OCI-LY3 (cell line): ENCODE measurements around the gene PFKFB3.

Experiments used
- CTCF ChIP-seq: fragments of 200-600, 300-600 bp; sonication (generic); IDR thresholded peaks from 2 replicates; pipeline ENCODE4 v1.5.1; 2014; ENCODE audit warnings: antibody characterized with exemption, low read length, low read depth
- EZH2phosphoT487 ChIP-seq: fragments of 200-600 bp; shearing (Covaris generic); IDR thresholded peaks from 2 replicates; pipeline ENCODE4 v1.6.1; 2018; ENCODE audit warnings: antibody characterized with exemption, mixed run types, low read depth

- no peak for TF ChIP-seq CTCF
- TF ChIP-seq EZH2phosphoT487 = no peak
Measured at GRCh38 chr10:6220418-6221191, 17.9 kb downstream of the PFKFB3 start.
